Measurements from ENCODE around the gene PPFIBP1.
"Not testable (repeated sequence)": the region's sequence is repeated elsewhere in the genome, so short reads cannot be mapped to it uniquely, and the experiment has no call there.

Gene PPFIBP1

DNA sequence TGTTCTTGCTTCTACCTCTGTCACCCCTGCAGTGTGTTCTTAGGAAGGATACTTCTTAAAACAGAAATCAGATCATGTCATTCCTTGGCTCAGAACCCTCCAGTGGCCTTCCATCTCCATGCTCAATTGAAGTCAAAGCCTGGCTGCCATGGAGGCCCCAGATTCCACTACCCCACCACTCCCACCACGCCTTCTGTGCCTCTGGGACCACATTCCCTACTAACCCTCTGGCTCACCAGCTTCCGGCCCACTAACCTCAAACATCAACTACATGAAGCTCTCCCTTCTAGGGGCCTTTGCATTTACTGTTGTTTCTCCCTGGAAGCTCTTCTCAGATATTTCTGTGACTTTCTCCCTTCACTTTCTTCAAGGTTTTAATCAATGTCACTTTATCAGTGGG lies 96.1 kb downstream of the PPFIBP1 start:
- no peak for TF ChIP-seq CTCF (IDR thresholded peaks at IDR 0.05)
- DNase-seq = no peak
- H3K27ac ChIP-seq = no peak overlapping the region
- no peaks in the 10 kb centered on the region for H3K36me3 ChIP-seq
- H3K4me3 ChIP-seq = no peak overlapping the region
- intact Hi-C loops (cut with DNase I; ENCODE audit: low total_unique reads) = loop anchor here (10.0 kb wide), 1 partner anchor 95 kb away; the partner anchor contains the start of gene PPFIBP1
- no peaks in the 10 kb centered on the region for H3K27me3 ChIP-seq
- H3K9me3 ChIP-seq = no peaks in the 10 kb centered on the region
- H3K4me1 ChIP-seq = peaks cover 0 to 61% (median 25%) of the 10 kb centered on the region in 4 donors

- H3K4me1 ChIP-seq = peaks cover 0 to 60% (median 28%) of the 10 kb centered on the region in 4 donors
- intact Hi-C loops (cut with DNase I; ENCODE audit: low total_unique reads) = loop anchor here (10.0 kb wide), 1 partner anchor 98 kb away; the partner anchor contains the start of gene PPFIBP1
Observed at GRCh38 chr12:27622436-27623195, 98.6 kb downstream of the PPFIBP1 start.

GRCh38 chr12:27623645-27624044 lies 99.6 kb downstream of the PPFIBP1 start:
- intact Hi-C loops (cut with DNase I; ENCODE audit: low total_unique reads) = loop anchor here (10.0 kb wide), 1 partner anchor 99 kb away; the partner anchor contains the start of gene PPFIBP1
- peaks cover 0 to 60% (median 33%) of the 10 kb centered on the region in 4 donors for H3K4me1 ChIP-seq
- no peak for TF ChIP-seq CTCF (IDR thresholded peaks at IDR 0.05)
- H3K27me3 ChIP-seq = no peaks in the 10 kb centered on the region
- H3K36me3 ChIP-seq = no peaks in the 10 kb centered on the region
- DNase-seq = no peak
- no peaks in the 10 kb centered on the region for H3K9me3 ChIP-seq
- H3K4me3 ChIP-seq = no peak overlapping the region
- no peak overlapping the region for H3K27ac ChIP-seq

More at GRCh38 chr12:27622436-27623195, 98.6 kb downstream of the PPFIBP1 start:
- TF ChIP-seq CTCF (IDR thresholded peaks at IDR 0.05) = no peak
- no peaks in the 10 kb centered on the region for H3K27me3 ChIP-seq
- no peaks in the 10 kb centered on the region for H3K9me3 ChIP-seq
- H3K36me3 ChIP-seq = no peaks in the 10 kb centered on the region
- no peak overlapping the region for H3K4me3 ChIP-seq
- H3K27ac ChIP-seq = no peak overlapping the region
- DNase-seq = no peak

- no peak for TF ChIP-seq CTCF (IDR thresholded peaks at IDR 0.05)
- H3K27me3 ChIP-seq = no peaks in the 10 kb centered on the region
- no peak for DNase-seq
- no peaks in the 10 kb centered on the region for H3K9me3 ChIP-seq
- no peak overlapping the region for H3K27ac ChIP-seq
- H3K36me3 ChIP-seq = no peaks in the 10 kb centered on the region
- no peak overlapping the region for H3K4me3 ChIP-seq
- H3K4me1 ChIP-seq = peaks cover 0 to 53% (median 25%) of the 10 kb centered on the region in 4 donors
- intact Hi-C loops (cut with DNase I; ENCODE audit: low total_unique reads) = loop anchor here (10.0 kb wide), 1 partner anchor 100 kb away; the partner anchor contains the start of gene PPFIBP1
Observed at GRCh38 chr12:27624586-27624985, 100.6 kb downstream of the PPFIBP1 start.

DNA sequence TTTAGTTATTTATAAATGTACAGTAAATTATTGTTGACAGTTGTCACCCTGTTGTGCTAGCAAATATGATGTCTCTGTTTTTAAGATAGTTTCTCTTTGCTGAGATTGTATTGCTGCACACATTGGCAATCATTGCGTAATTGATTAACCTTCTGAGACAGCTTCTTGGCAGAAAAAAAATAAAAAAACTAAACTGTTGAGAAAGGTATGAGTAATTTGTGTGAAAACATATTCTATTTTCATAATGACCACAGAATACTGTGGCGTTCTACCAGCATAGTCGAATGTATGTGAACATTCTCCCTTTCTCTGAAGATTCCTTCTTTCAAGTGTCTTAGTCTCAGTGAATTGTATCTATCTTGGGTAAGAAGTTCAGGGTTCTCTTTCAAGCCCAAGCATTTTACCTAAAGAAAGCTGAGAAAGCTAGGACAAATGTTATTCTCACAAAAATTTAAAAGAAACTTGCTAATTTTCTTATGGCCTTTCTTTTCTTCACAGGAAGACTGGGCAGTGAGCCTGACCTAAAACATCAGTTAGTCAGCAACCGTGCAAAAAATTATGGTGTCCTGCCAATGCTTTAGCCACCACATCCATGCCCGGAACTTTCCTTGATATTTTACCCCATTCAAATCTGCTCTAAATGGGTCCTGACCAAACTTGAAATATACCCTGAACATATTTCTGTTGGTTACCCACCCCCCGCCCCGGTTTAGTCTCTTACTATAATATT lies 103.3 kb downstream of the PPFIBP1 start:
- H3K27ac ChIP-seq = peak overlapping the region; percentile 62 to 74
- no peaks in the 10 kb centered on the region for H3K9me3 ChIP-seq
- TF ChIP-seq CTCF (IDR thresholded peaks at IDR 0.05) = peak in 1 of 2 experiments; percentile 11
- no peaks in the 10 kb centered on the region for H3K27me3 ChIP-seq
- intact Hi-C loops (cut with DNase I; ENCODE audit: low total_unique reads) = loop anchor here (10.0 kb wide), 1 partner anchor 102 kb away; the partner anchor contains the start of gene PPFIBP1
- peaks cover 0 to 53% (median 25%) of the 10 kb centered on the region in 4 donors for H3K4me1 ChIP-seq
- peak; percentile 49 to 68 for DNase-seq
- no peaks in the 10 kb centered on the region for H3K36me3 ChIP-seq
- no peak overlapping the region for H3K4me3 ChIP-seq

- peaks cover 0 to 54% (median 25%) of the 10 kb centered on the region in 4 donors for H3K4me1 ChIP-seq
- intact Hi-C loops (cut with DNase I; ENCODE audit: low total_unique reads) = loop anchor here (10.0 kb wide), 1 partner anchor 103 kb away; the partner anchor contains the start of gene PPFIBP1
Observed at GRCh38 chr12:27627853-27628469, 104.0 kb downstream of the PPFIBP1 start.

GRCh38 chr12:27630219-27630618 lies 106.2 kb downstream of the PPFIBP1 start:
- H3K36me3 ChIP-seq; H3K27me3 ChIP-seq; DNase-seq; intact Hi-C loops (cut with DNase I; ENCODE audit: low total_unique reads); H3K4me3 ChIP-seq; H3K9me3 ChIP-seq; H3K27ac ChIP-seq: not testable (repeated sequence)
- H3K4me1 ChIP-seq = peaks cover 0 to 53% (median 20%) of the 10 kb centered on the region in 4 donors

More at GRCh38 chr12:27627853-27628469, 104.0 kb downstream of the PPFIBP1 start:
- H3K4me3 ChIP-seq, H3K27me3 ChIP-seq, H3K36me3 ChIP-seq, DNase-seq, H3K9me3 ChIP-seq: not testable (repeated sequence)
- H3K27ac ChIP-seq = peak overlapping the region; percentile 62 to 74
